HCT116 (cell line): ENCODE data around the gene SIDT1. TPM values are rescaled to one million over a fixed set of nuclear protein-coding genes. Genes with fewer than 3 reads are reported as not detected.

ENCODE experiments used
- ATAC-seq: fragments of 200-7000 bp; cut with Tn5 transposase; 2 replicates; pipeline ENCODE4 v1.9.1; 2020; ENCODE audit warnings: mild to moderate bottlenecking, moderate library complexity
- BruUV-seq: library from RNA; stranded (reverse); fragments of 400-500 nt; replicated peaks from 2 replicates; lab custom pipeline; 2021; lab: Mats Ljungman, UMichigan
- CTCF ChIA-PET: fragments of 300-600 bp; sonication (Branson Sonifier 250); formaldehyde crosslinking; loops from one replicate; lab custom pipeline; 2021; ENCODE audit warnings: antibody characterized with exemption; lab: Charles Lee
- POLR2A ChIA-PET: fragments of 300-600, 350-600 bp; sonication (Branson Sonifier 250); formaldehyde crosslinking; loops from one replicate; lab custom pipeline; 2021; ENCODE audit warnings: antibody characterized with exemption; lab: Charles Lee
- RAD21 ChIA-PET, 2 experiments: fragments of 300-600 bp; sonication (Branson Sonifier 250); formaldehyde crosslinking; loops; one replicate each; lab custom pipeline; 2023; ENCODE audit warnings: low total read pairs in 2 of 2; ENCODE audit not compliant: uncharacterized antibody in 2 of 2, unreplicated experiment in 2 of 2, low non-redundant PET in 1 of 2; lab: Charles Lee
- DNase-seq: peaks from one replicate; pipeline ENCODE4 v3.0.0-alpha.2; 2010; ENCODE audit warnings: low read depth, low spot score
- H2AFZ ChIP-seq: fragments of 200-600 bp; shearing (Covaris generic), sonication (generic); 2 replicates; pipeline ENCODE4 v1.6.1; 2017; ENCODE audit warnings: low read depth, mixed run types, mixed read lengths, antibody characterized with exemption, low read length; ENCODE audit not compliant: poor library complexity, severe bottlenecking
- H3K27ac ChIP-seq: 2 replicates; pipeline ENCODE4 v1.5.1; 2012; ENCODE audit warnings: low read depth, low read length
- H3K27me3 ChIP-seq: fragments of 200-600 bp; sonication (generic); 2 replicates; pipeline ENCODE4 v1.6.1; 2016; ENCODE audit warnings: mixed run types, low read length, mixed read lengths; ENCODE audit not compliant: insufficient read depth
- H3K36me3 ChIP-seq, 2 experiments: fragments of 200-500 bp in 1 of 2; fragments of 200-600 bp in 1 of 2; sonication (Bioruptor generic) in 1 of 2; sonication (generic) in 1 of 2; 2 replicates each; pipeline versions ENCODE4 v1.5.1 to v1.6.1; 2014 to 2016; ENCODE audit warnings: low read length in 2 of 2, inconsistent platforms in 1 of 2, mixed read lengths in 1 of 2, mixed run types in 1 of 2; ENCODE audit not compliant: insufficient read depth in 2 of 2, control insufficient read depth in 1 of 2
- H3K4me1 ChIP-seq, 2 experiments: fragments of 200-600 bp in 1 of 2; sonication (generic) in 1 of 2; 2 replicates each; pipeline versions ENCODE4 v1.5.1 to v1.6.1; 2012 to 2017; ENCODE audit warnings: low read length in 2 of 2, inconsistent platforms in 1 of 2, mild to moderate bottlenecking in 1 of 2, mixed read lengths in 1 of 2, mixed run types in 1 of 2, moderate library complexity in 1 of 2; ENCODE audit not compliant: insufficient read depth in 2 of 2, control insufficient read depth in 1 of 2
- H3K4me2 ChIP-seq: fragments of 200-600 bp; sonication (generic); 2 replicates; pipeline ENCODE4 v1.6.1; 2017; ENCODE audit warnings: mixed run types, low read length, mixed read lengths
- H3K4me3 ChIP-seq, 2 experiments: fragments of 200-600 bp in 1 of 2; sonication (generic) in 1 of 2; replicated peaks in 1 of 2; 2 replicates each; pipeline ENCODE4 v1.5.1; 2011 to 2016; ENCODE audit warnings: low read length in 2 of 2, control low read depth in 1 of 2, low read depth in 1 of 2, mild to moderate bottlenecking in 1 of 2, mixed read lengths in 1 of 2, mixed run types in 1 of 2
- H3K79me2 ChIP-seq: fragments of 200-600 bp; sonication (generic); 2 replicates; pipeline ENCODE4 v1.6.1; 2017; ENCODE audit warnings: mild to moderate bottlenecking, mixed run types, low read length, moderate library complexity, mixed read lengths; ENCODE audit not compliant: insufficient read depth
- H3K9ac ChIP-seq: fragments of 200-600 bp; sonication (generic); 2 replicates; pipeline ENCODE4 v1.6.1; 2016; ENCODE audit warnings: low read length, mixed read lengths
- H3K9me2 ChIP-seq: fragments of 200-600 bp; sonication (generic), shearing (Covaris generic); 2 replicates; pipeline ENCODE4 v1.6.1; 2017; ENCODE audit warnings: mixed run types, mild to moderate bottlenecking, moderate library complexity; ENCODE audit not compliant: insufficient read depth
- H3K9me3 ChIP-seq, 2 experiments: fragments of 200-500 bp in 1 of 2; fragments of 200-600 bp in 1 of 2; sonication (Bioruptor generic) in 1 of 2; sonication (generic) in 1 of 2; 2 replicates each; pipeline ENCODE4 v1.6.1; 2014 to 2017; ENCODE audit warnings: low read length in 2 of 2, mixed read lengths in 2 of 2, inconsistent platforms in 1 of 2, low read depth in 1 of 2, mild to moderate bottlenecking in 1 of 2, mixed run types in 1 of 2, moderate library complexity in 1 of 2; ENCODE audit not compliant: control insufficient read depth in 1 of 2, insufficient read depth in 1 of 2
- H4K20me1 ChIP-seq: fragments of 200-600 bp; sonication (generic), shearing (Covaris generic); 2 replicates; pipeline ENCODE4 v1.6.1; 2017; ENCODE audit warnings: mixed run types, mild to moderate bottlenecking, moderate library complexity; ENCODE audit not compliant: insufficient read depth
- CBX3 ChIP-seq: IDR thresholded peaks from 2 replicates; pipeline ENCODE4 v1.6.1; 2012; ENCODE audit warnings: low read depth
- CEBPB ChIP-seq: IDR thresholded peaks from 2 replicates; pipeline ENCODE4 v1.6.1; 2012; ENCODE audit warnings: low read depth
- EGR1 ChIP-seq: IDR thresholded peaks from 2 replicates; pipeline ENCODE4 v1.6.1; 2012; ENCODE audit warnings: low read depth
- EZH2 ChIP-seq: fragments of 200-600 bp; sonication (generic); IDR thresholded peaks from 2 replicates; pipeline ENCODE4 v1.6.1; 2017; ENCODE audit warnings: antibody characterized with exemption, mixed run types
- JUND ChIP-seq: IDR thresholded peaks from 2 replicates; pipeline ENCODE4 v1.6.1; 2012
- POLR2A ChIP-seq: IDR thresholded peaks from 2 replicates; pipeline ENCODE4 v1.7.0; 2011; ENCODE audit warnings: borderline replicate concordance; ENCODE audit not compliant: insufficient read depth, insufficient read length; ENCODE audit errors: extremely low read depth
- POLR2AphosphoS5 ChIP-seq: IDR thresholded peaks from 2 replicates; pipeline ENCODE4 v1.6.1; 2011; ENCODE audit warnings: mild to moderate bottlenecking, low read depth, low read length, moderate library complexity
- SRF ChIP-seq: IDR thresholded peaks from 2 replicates; pipeline ENCODE4 v1.6.1; 2012; ENCODE audit warnings: low read depth
- ZFX ChIP-seq: fragments of 450-650 bp; IDR thresholded peaks from 2 replicates; pipeline ENCODE4 v1.6.1; 2017
- ZNF274 ChIP-seq: fragments of 200-500 bp; sonication (Bioruptor generic); IDR thresholded peaks from 2 replicates; pipeline ENCODE4 v1.6.1; 2014; ENCODE audit warnings: mild to moderate bottlenecking, low read depth, low read length, inconsistent platforms
- intact Hi-C: fragments of 100-400 bp; cut with micrococcal nuclease; formaldehyde crosslinking; loops from 2 replicates; pipeline ENCODE4 v1.10.0; 2022
- total RNA-seq: library from RNA; stranded (reverse); gene quantifications from one replicate; pipeline ENCODE4 v1.2.1, GENCODE V29; 2021; ENCODE audit not compliant: unreplicated experiment
- TF ChIP-seq, protein P1 (sequence below): IDR thresholded peaks from 2 replicates; pipeline ENCODE4 v1.6.1; 2012
- TF ChIP-seq, protein P2 (sequence below), 3 experiments: fragments of 200-600 bp in 1 of 3; sonication (generic) in 1 of 3; IDR thresholded peaks in 2 of 3; conservative IDR thresholded peaks in 1 of 3; 2 replicates each; pipeline ENCODE4 v1.5.1; 2012 to 2017; ENCODE audit warnings: low read depth in 2 of 3, low read length in 2 of 3, antibody characterized with exemption in 1 of 3, borderline replicate concordance in 1 of 3, control low read depth in 1 of 3, mild to moderate bottlenecking in 1 of 3, mixed read lengths in 1 of 3, mixed run types in 1 of 3, moderate library complexity in 1 of 3; ENCODE audit not compliant: insufficient read depth in 1 of 3

Gene SIDT1
- total RNA-seq, 1 experiment from 2014 or later, result not detected

DNA sequence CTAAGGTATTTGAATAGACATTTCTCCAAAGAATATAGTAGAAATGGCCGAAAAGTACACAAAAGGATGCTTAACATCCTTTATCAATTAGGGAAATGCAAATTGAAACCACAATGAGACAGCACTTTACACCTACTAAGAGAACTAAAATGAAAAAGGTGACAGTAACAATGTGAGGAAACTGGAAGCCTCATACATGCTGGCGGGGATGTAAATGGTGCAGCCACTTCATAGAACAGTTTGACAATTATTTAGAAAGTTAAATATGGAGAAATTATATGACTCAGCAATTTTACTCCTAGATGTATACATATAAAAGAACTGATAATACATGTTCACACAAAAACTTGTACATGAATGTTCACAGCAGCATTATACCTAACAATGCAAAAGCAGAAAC, 30.8 kb upstream of the SIDT1 start:
- BruUV-seq, result no TSS peak
- H3K27me3 ChIP-seq, result no peaks in the 10 kb centered on the region
- ATAC-seq, result no peak
- TF ChIP-seq SRF (no peak), EZH2 (no peak), POLR2A (no peak)
- TF ChIP-seq, protein P1, sequence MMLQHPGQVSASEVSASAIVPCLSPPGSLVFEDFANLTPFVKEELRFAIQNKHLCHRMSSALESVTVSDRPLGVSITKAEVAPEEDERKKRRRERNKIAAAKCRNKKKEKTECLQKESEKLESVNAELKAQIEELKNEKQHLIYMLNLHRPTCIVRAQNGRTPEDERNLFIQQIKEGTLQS, result no peak
- CTCF ChIA-PET, result no interaction called here
- H3K9me3 ChIP-seq, result no peaks in the 10 kb centered on the region
- H3K36me3 ChIP-seq, result peaks cover 4 to 12% of the 10 kb centered on the region in 2 experiments; a peak in 3 of 4 replicates
- RAD21 ChIA-PET, result no interaction called here
- no peaks in the 10 kb centered on the region for H4K20me1 ChIP-seq
- no peaks in the 10 kb centered on the region for H3K79me2 ChIP-seq
- no peak for DNase-seq
- no peak overlapping the region for H2AFZ ChIP-seq
- no peak overlapping the region for H3K4me3 ChIP-seq
- POLR2A ChIA-PET, result no interaction called here
- intact Hi-C loops, result no loop called here
- H3K9me2 ChIP-seq, result no peaks in the 10 kb centered on the region
- H3K27ac ChIP-seq, result no peak overlapping the region
- H3K4me1 ChIP-seq, result no peaks in the 10 kb centered on the region
- no peak overlapping the region for H3K9ac ChIP-seq
- no peak overlapping the region for H3K4me2 ChIP-seq

DNA sequence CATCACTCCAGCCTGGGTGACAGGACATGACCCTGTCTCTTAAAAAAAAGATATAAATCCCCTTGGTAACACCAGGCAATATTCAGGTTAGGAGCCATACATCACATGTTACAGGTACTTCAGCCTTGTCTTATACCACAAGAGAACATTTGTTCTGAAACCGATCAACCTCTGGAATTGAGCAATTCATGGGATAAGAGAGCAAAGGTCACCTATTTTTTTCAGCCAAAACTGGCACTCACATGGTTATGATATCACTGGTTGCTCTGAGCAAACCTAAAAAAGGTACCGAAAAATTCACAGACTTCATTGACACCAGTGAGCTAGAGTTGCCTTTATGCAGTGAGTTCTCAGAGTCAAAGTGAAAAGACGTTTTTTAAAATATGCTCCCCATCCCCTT, 26.5 kb upstream of the SIDT1 start:
- no TSS peak for BruUV-seq
- Histone ChIP-seq H3K4me2 (no peak overlapping the region), H4K20me1 (no peaks in the 10 kb centered on the region), H3K9me3 (no peaks in the 10 kb centered on the region), H3K27ac (no peak overlapping the region), H2AFZ (no peak overlapping the region), H3K4me3 (no peak overlapping the region), H3K9ac (no peak overlapping the region), H3K79me2 (peaks cover 15% of the 10 kb centered on the region), H3K27me3 (no peaks in the 10 kb centered on the region), H3K4me1 (no peaks in the 10 kb centered on the region), H3K9me2 (no peaks in the 10 kb centered on the region), H3K36me3 (peaks cover 0 to 4% of the 10 kb centered on the region in 2 experiments; a peak in 1 of 4 replicates)
- ChIA-PET CTCF (no interaction called here), RAD21 (no interaction called here), POLR2A (no interaction called here)
- DNase-seq (no peak), ATAC-seq (no peak)
- intact Hi-C loops, result no loop called here
- TF ChIP-seq SRF, result no peak
- TF ChIP-seq CBX3, result no peak
- TF ChIP-seq, protein P2, sequence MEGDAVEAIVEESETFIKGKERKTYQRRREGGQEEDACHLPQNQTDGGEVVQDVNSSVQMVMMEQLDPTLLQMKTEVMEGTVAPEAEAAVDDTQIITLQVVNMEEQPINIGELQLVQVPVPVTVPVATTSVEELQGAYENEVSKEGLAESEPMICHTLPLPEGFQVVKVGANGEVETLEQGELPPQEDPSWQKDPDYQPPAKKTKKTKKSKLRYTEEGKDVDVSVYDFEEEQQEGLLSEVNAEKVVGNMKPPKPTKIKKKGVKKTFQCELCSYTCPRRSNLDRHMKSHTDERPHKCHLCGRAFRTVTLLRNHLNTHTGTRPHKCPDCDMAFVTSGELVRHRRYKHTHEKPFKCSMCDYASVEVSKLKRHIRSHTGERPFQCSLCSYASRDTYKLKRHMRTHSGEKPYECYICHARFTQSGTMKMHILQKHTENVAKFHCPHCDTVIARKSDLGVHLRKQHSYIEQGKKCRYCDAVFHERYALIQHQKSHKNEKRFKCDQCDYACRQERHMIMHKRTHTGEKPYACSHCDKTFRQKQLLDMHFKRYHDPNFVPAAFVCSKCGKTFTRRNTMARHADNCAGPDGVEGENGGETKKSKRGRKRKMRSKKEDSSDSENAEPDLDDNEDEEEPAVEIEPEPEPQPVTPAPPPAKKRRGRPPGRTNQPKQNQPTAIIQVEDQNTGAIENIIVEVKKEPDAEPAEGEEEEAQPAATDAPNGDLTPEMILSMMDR (IDR thresholded peaks at IDR 0.05 in 2 of 3, conservative IDR thresholded peaks at IDR 0.05 in 1 of 3; ENCODE audit: borderline replicate concordance in 1 of 3, insufficient read depth in 1 of 3, low read depth in 2 of 3, low read length in 2 of 3), result no peak
- no peak for TF ChIP-seq EGR1
- no peak for TF ChIP-seq CEBPB
- TF ChIP-seq POLR2AphosphoS5, result no peak
- no peak for TF ChIP-seq ZNF274
- no peak for TF ChIP-seq JUND
- no peak for TF ChIP-seq ZFX
